Naive thymus-derived CD4-positive, alpha-beta T cell (primary cell): Measurements from ENCODE around the gene ASTL. TPM values are rescaled to one million over a fixed set of nuclear protein-coding genes. Genes with fewer than 3 reads are reported as not detected.
A peak's percentile ranks its signal among the peaks of the same experiment; 100 is the strongest.
"Not testable (repeated sequence)": the region's sequence is repeated elsewhere in the genome, so short reads cannot be mapped to it uniquely, and the experiment has no call there.

Source experiments
- ATAC-seq: fragments of 150-1000 bp; cut with Tn5 transposase; 2 replicates; pipeline ENCODE4 v1.10.0; 2021; ENCODE audit warnings: mild to moderate bottlenecking, moderate library complexity
- CTCF ChIA-PET: fragments of 350-600 bp; sonication (Branson Sonifier 250); formaldehyde crosslinking; loops from one replicate; lab custom pipeline; 2021; ENCODE audit warnings: antibody characterized with exemption; lab: Charles Lee
- POLR2A ChIA-PET: fragments of 350-600 bp; sonication (Branson Sonifier 250); formaldehyde crosslinking; loops from one replicate; lab custom pipeline; 2021; ENCODE audit warnings: antibody characterized with exemption, inconsistent platforms; lab: Charles Lee
- DNase-seq, 9 donors: peaks; one replicate each; pipeline versions ENCODE4 v3.0.0 to v3.0.0-alpha.2; 2020 to 2022; ENCODE audit warnings: mixed read lengths in 1 of 9
- H3K27ac ChIP-seq: one replicate; pipeline ENCODE4 v1.7.0; 2013; ENCODE audit warnings: mild to moderate bottlenecking, low read depth, low read length, moderate library complexity
- H3K27me3 ChIP-seq, 2 donors: one replicate each; pipeline ENCODE4 v1.7.0; 2013; ENCODE audit warnings: low read length in 2 of 2, mild to moderate bottlenecking in 2 of 2, moderate library complexity in 2 of 2; ENCODE audit not compliant: control insufficient read depth in 2 of 2, insufficient read depth in 2 of 2
- H3K36me3 ChIP-seq, 3 experiments: 1 replicate in 2 of 3; 2 replicates in 1 of 3; pipeline ENCODE4 v1.7.0; 2013; ENCODE audit warnings: low read length in 3 of 3, mild to moderate bottlenecking in 3 of 3, moderate library complexity in 1 of 3; ENCODE audit not compliant: insufficient read depth in 3 of 3, control insufficient read depth in 2 of 3
- H3K4me1 ChIP-seq, 2 donors: one replicate each; pipeline ENCODE4 v1.7.0; 2013; ENCODE audit warnings: low read length in 2 of 2, mild to moderate bottlenecking in 2 of 2, moderate library complexity in 1 of 2; ENCODE audit not compliant: control insufficient read depth in 2 of 2, insufficient read depth in 2 of 2
- H3K4me3 ChIP-seq: 2 replicates; pipeline ENCODE4 v1.7.0; 2013; ENCODE audit warnings: mild to moderate bottlenecking, low read length
- H3K9me3 ChIP-seq, 3 experiments: 1 replicate in 2 of 3; 2 replicates in 1 of 3; pipeline ENCODE4 v1.7.0; 2013; ENCODE audit warnings: low read length in 3 of 3; ENCODE audit not compliant: control insufficient read depth in 2 of 3
- H3K27ac Mint-ChIP-seq, 9 donors: one replicate each; pipeline ENCODE4 v1.8.0; 2020 to 2022; ENCODE audit warnings: mixed read lengths in 9 of 9, mild to moderate bottlenecking in 8 of 9, moderate library complexity in 5 of 9, inconsistent platforms in 2 of 9
- H3K27me3 Mint-ChIP-seq, 5 donors: one replicate each; pipeline ENCODE4 v1.8.0; 2021 to 2022; ENCODE audit warnings: mixed read lengths in 5 of 5, mild to moderate bottlenecking in 1 of 5
- H3K36me3 Mint-ChIP-seq, 5 donors: one replicate each; pipeline ENCODE4 v1.8.0; 2020 to 2022; ENCODE audit warnings: mixed read lengths in 5 of 5, mild to moderate bottlenecking in 3 of 5, inconsistent platforms in 1 of 5
- H3K4me1 Mint-ChIP-seq, 7 donors: one replicate each; pipeline ENCODE4 v1.8.0; 2020 to 2022; ENCODE audit warnings: mixed read lengths in 7 of 7, mild to moderate bottlenecking in 3 of 7, inconsistent platforms in 1 of 7
- H3K4me3 Mint-ChIP-seq, 10 donors: one replicate each; pipeline ENCODE4 v1.8.0; 2020 to 2022; ENCODE audit warnings: mild to moderate bottlenecking in 10 of 10, mixed read lengths in 10 of 10, moderate library complexity in 6 of 10, inconsistent platforms in 2 of 10
- H3K9me3 Mint-ChIP-seq, 11 donors: one replicate each; pipeline ENCODE4 v1.8.0; 2020 to 2022; ENCODE audit warnings: mixed read lengths in 11 of 11, mild to moderate bottlenecking in 4 of 11, inconsistent platforms in 1 of 11, moderate library complexity in 1 of 11
- intact Hi-C, 2 donors: fragments of 100-400 bp; cut with micrococcal nuclease; formaldehyde crosslinking; loops; one replicate each; pipeline ENCODE4 v1.15.1; 2023
- polyA plus RNA-seq, 2 donors: library from polyadenylated mRNA; unstranded; fragments of 300-500 nt; fragmentation: Illumina TruSeq; gene quantifications; one replicate each; pipeline ENCODE4 v1.2.3, GENCODE V29; 2021
- total RNA-seq, 6 experiments: library from RNA in 5 of 6; stranded (reverse) in 5 of 6; gene quantifications; 1 replicate in 5 of 6; 2 replicates in 1 of 6; pipeline ENCODE4 v1.2.3 and lab custom pipeline; 2021 to 2026

Gene ASTL
- total and polyA plus RNA-seq, 7 experiments from 2014 or later = 0.19 to 7.5 (median 0.79) TPM; not detected in 1

GRCh38 chr2:96087130-96087529 is 51.2 kb downstream of the ASTL start:
- peaks cover 0 to 4% (median 0%) of the 10 kb centered on the region in 11 donors for H3K9me3 Mint-ChIP-seq
- H3K36me3 Mint-ChIP-seq = no peaks in the 10 kb centered on the region
- ATAC-seq (no peak), DNase-seq (no peak)
- H3K4me3 Mint-ChIP-seq = no peak overlapping the region
- Histone ChIP-seq H3K27ac (no peak overlapping the region), H3K9me3 (no peaks in the 10 kb centered on the region), H3K27me3 (peaks cover 0 to 2% of the 10 kb centered on the region in 2 donors), H3K36me3 (no peaks in the 10 kb centered on the region), H3K4me1 (no peaks in the 10 kb centered on the region), H3K4me3 (no peak overlapping the region)
- H3K4me1 Mint-ChIP-seq = peaks cover 0 to 2% (median 0%) of the 10 kb centered on the region in 7 donors
- intact Hi-C loops = loop anchor here in 1 of 2 donors (5.0 kb wide), 1 partner anchor 35 kb away; no protein-coding TSS in a partner anchor
- CTCF ChIA-PET = no interaction called here
- POLR2A ChIA-PET = no interaction called here
- peaks cover 0 to 5% (median 0%) of the 10 kb centered on the region in 5 donors for H3K27me3 Mint-ChIP-seq
- no peak overlapping the region for H3K27ac Mint-ChIP-seq

GRCh38 chr2:96085541-96086355 is 52.6 kb downstream of the ASTL start:
- Histone ChIP-seq H3K9me3 (no peaks in the 10 kb centered on the region), H3K36me3 (no peaks in the 10 kb centered on the region), H3K4me1 (no peaks in the 10 kb centered on the region), H3K27ac (no peak overlapping the region), H3K27me3 (peaks cover 0 to 2% of the 10 kb centered on the region in 2 donors), H3K4me3 (no peak overlapping the region)
- ATAC-seq (no peak), DNase-seq (no peak)
- H3K36me3 Mint-ChIP-seq = no peaks in the 10 kb centered on the region
- H3K27ac Mint-ChIP-seq = peak overlapping the region in 1 of 9 donors; percentile 62
- no peak overlapping the region for H3K4me3 Mint-ChIP-seq
- H3K9me3 Mint-ChIP-seq = peaks cover 0 to 9% (median 0%) of the 10 kb centered on the region in 11 donors
- intact Hi-C loops = loop anchor here in 1 of 2 donors (5.0 kb wide), 1 partner anchor 37 kb away; no protein-coding TSS in a partner anchor
- H3K4me1 Mint-ChIP-seq = peaks cover 0 to 2% (median 0%) of the 10 kb centered on the region in 7 donors
- peaks cover 0 to 11% (median 0%) of the 10 kb centered on the region in 5 donors for H3K27me3 Mint-ChIP-seq
- ChIA-PET POLR2A (no interaction called here), CTCF (no interaction called here)

- DNase-seq, H3K27me3 ChIP-seq, H3K4me1 Mint-ChIP-seq, H3K27ac ChIP-seq, H3K4me3 Mint-ChIP-seq, H3K4me1 ChIP-seq, ATAC-seq, H3K36me3 ChIP-seq, H3K9me3 ChIP-seq, CTCF ChIA-PET, H3K4me3 ChIP-seq, H3K36me3 Mint-ChIP-seq, POLR2A ChIA-PET, H3K27ac Mint-ChIP-seq: not testable (repeated sequence)
- Mint-ChIP-seq H3K27me3 (peaks cover 0 to 18% (median 0%) of the 10 kb centered on the region in 5 donors), H3K9me3 (peaks cover 0 to 12% (median 0%) of the 10 kb centered on the region in 11 donors)
- intact Hi-C loops = loop anchor here in 1 of 2 donors (5.0 kb wide), 1 partner anchor 37 kb away; no protein-coding TSS in a partner anchor
These were observed 53.3 kb downstream of the ASTL start for GRCh38 chr2:96084858-96085518.

GRCh38 chr2:96083989-96084857 is 54.1 kb downstream of the ASTL start:
- Mint-ChIP-seq H3K36me3 (no peaks in the 10 kb centered on the region), H3K27me3 (peaks cover 0 to 26% (median 0%) of the 10 kb centered on the region in 5 donors), H3K4me1 (peaks cover 0 to 2% (median 0%) of the 10 kb centered on the region in 7 donors), H3K9me3 (peaks cover 0 to 12% (median 0%) of the 10 kb centered on the region in 11 donors), H3K27ac (no peak overlapping the region), H3K4me3 (no peak overlapping the region)
- ATAC-seq = no peak
- Histone ChIP-seq H3K9me3 (no peaks in the 10 kb centered on the region), H3K36me3 (no peaks in the 10 kb centered on the region), H3K4me1 (no peaks in the 10 kb centered on the region), H3K27me3 (peaks cover 0 to 2% of the 10 kb centered on the region in 2 donors), H3K27ac (no peak overlapping the region), H3K4me3 (no peak overlapping the region)
- intact Hi-C loops = no loop called here
- ChIA-PET POLR2A (no interaction called here), CTCF (no interaction called here)
- DNase-seq = no peak

GRCh38 chr2:96083064-96083939 is 55.0 kb downstream of the ASTL start:
- peaks cover 0 to 2% of the 10 kb centered on the region in 2 donors for H3K27me3 ChIP-seq
- Mint-ChIP-seq H3K36me3 (no peaks in the 10 kb centered on the region), H3K4me3 (no peak overlapping the region), H3K4me1 (peaks cover 0 to 2% (median 0%) of the 10 kb centered on the region in 7 donors), H3K9me3 (peaks cover 0 to 12% (median 0%) of the 10 kb centered on the region in 11 donors), H3K27me3 (peaks cover 0 to 33% (median 0%) of the 10 kb centered on the region in 5 donors), H3K27ac (no peak overlapping the region)
- no peak overlapping the region for H3K4me3 ChIP-seq
- H3K27ac ChIP-seq = no peak overlapping the region
- H3K36me3 ChIP-seq = no peaks in the 10 kb centered on the region
- no peaks in the 10 kb centered on the region for H3K9me3 ChIP-seq
- DNase-seq = no peak
- ChIA-PET CTCF (no interaction called here), POLR2A (no interaction called here)
- intact Hi-C loops = no loop called here
- no peaks in the 10 kb centered on the region for H3K4me1 ChIP-seq
- ATAC-seq = no peak
